H1 (cell line): Measurements from ENCODE around the gene OR12D3. TPM values are rescaled to one million over a fixed set of nuclear protein-coding genes. Genes with fewer than 3 reads are reported as not detected.

Experiments
- CTCF ChIA-PET: fragments of 300-600 bp; sonication (Branson Sonifier 250); formaldehyde crosslinking; loops from one replicate; lab custom pipeline; 2021; ENCODE audit not compliant: partially characterized antibody; lab: Charles Lee
- POLR2A ChIA-PET: fragments of 300-600 bp; sonication (Branson Sonifier 250); formaldehyde crosslinking; loops from one replicate; lab custom pipeline; 2021; ENCODE audit warnings: inconsistent platforms; ENCODE audit not compliant: partially characterized antibody; lab: Charles Lee
- DNase-seq, 2 experiments: peaks; one replicate each; pipeline versions ENCODE4 v3.0.0 to v3.0.0-alpha.2; 2010 to 2022; ENCODE audit warnings: low spot score in 2 of 2, low read depth in 1 of 2, mixed read lengths in 1 of 2
- FAIRE-seq: peaks from 2 replicates; lab custom pipeline; 2011; peaks lifted over from hg19 to GRCh38; lab: Jason Lieb, UNC
- H2AFZ ChIP-seq: 2 replicates; pipeline ENCODE4 v1.8.1; 2012; ENCODE audit warnings: low read length, inconsistent platforms
- H2AK5ac ChIP-seq: 2 replicates; pipeline ENCODE4 v1.6.1; 2013; ENCODE audit warnings: low read depth, low read length
- H2BK120ac ChIP-seq: replicated peaks from 2 replicates; pipeline ENCODE3; 2013; ENCODE audit warnings: low read depth, low read length, inconsistent platforms
- H2BK12ac ChIP-seq: 2 replicates; pipeline ENCODE4 v1.6.1; 2013; ENCODE audit warnings: low read depth, low read length
- H2BK15ac ChIP-seq: 2 replicates; pipeline ENCODE4 v1.6.1; 2013; ENCODE audit warnings: low read length
- H2BK20ac ChIP-seq: 2 replicates; pipeline ENCODE4 v1.6.1; 2013; ENCODE audit warnings: low read length
- H2BK5ac ChIP-seq: 2 replicates; pipeline ENCODE4 v1.6.1; 2013; ENCODE audit warnings: low read depth, low read length
- H3K14ac ChIP-seq: 2 replicates; pipeline ENCODE4 v1.6.1; 2013; ENCODE audit warnings: inconsistent platforms; ENCODE audit not compliant: insufficient read length
- H3K18ac ChIP-seq: 2 replicates; pipeline ENCODE4 v1.6.1; 2013; ENCODE audit warnings: low read length; ENCODE audit errors: extremely low read depth
- H3K23ac ChIP-seq: 2 replicates; pipeline ENCODE4 v1.6.1; 2013; ENCODE audit warnings: inconsistent platforms; ENCODE audit not compliant: insufficient read length
- H3K23me2 ChIP-seq: 2 replicates; pipeline ENCODE4 v1.6.1; 2013; ENCODE audit warnings: low read depth, low read length
- H3K27ac ChIP-seq: 2 replicates; pipeline ENCODE4 v1.6.1; 2011; ENCODE audit warnings: low read depth, low read length, inconsistent platforms
- H3K27me3 ChIP-seq, 4 experiments: replicated peaks in 1 of 4; 1 replicate in 1 of 4; 2 replicates in 3 of 4; pipeline versions ENCODE4 v1.6.1 to v1.8.1; 2011 to 2013; ENCODE audit warnings: low read length in 3 of 4, mild to moderate bottlenecking in 3 of 4, inconsistent platforms in 2 of 4, mixed read lengths in 2 of 4, moderate library complexity in 1 of 4; ENCODE audit not compliant: control insufficient read depth in 3 of 4, insufficient read depth in 3 of 4; ENCODE audit errors: extremely low read depth in 1 of 4
- H3K36me3 ChIP-seq, 4 experiments: 2 replicates each; pipeline versions ENCODE4 v1.6.1 to v1.8.1; 2011 to 2013; ENCODE audit warnings: mild to moderate bottlenecking in 4 of 4, low read length in 3 of 4, moderate library complexity in 2 of 4, control low read depth in 1 of 4, inconsistent platforms in 1 of 4; ENCODE audit not compliant: insufficient read depth in 4 of 4, control insufficient read depth in 2 of 4
- H3K4ac ChIP-seq: replicated peaks from 2 replicates; pipeline ENCODE3; 2013; ENCODE audit warnings: low read length, low read depth, mixed read lengths, inconsistent platforms; ENCODE audit not compliant: insufficient read length
- H3K4me1 ChIP-seq, 4 experiments: replicated peaks in 1 of 4; 1 replicate in 1 of 4; 2 replicates in 3 of 4; pipeline versions ENCODE4 v1.6.1 to v1.8.1; 2011 to 2013; ENCODE audit warnings: low read length in 3 of 4, inconsistent platforms in 2 of 4, mixed read lengths in 1 of 4; ENCODE audit not compliant: insufficient read depth in 4 of 4, control insufficient read depth in 3 of 4
- H3K4me2 ChIP-seq, 2 experiments: 2 replicates each; pipeline versions ENCODE4 v1.6.1 to v1.8.1; 2011 to 2013; ENCODE audit warnings: low read depth in 2 of 2, low read length in 2 of 2, control low read depth in 1 of 2, inconsistent platforms in 1 of 2, mild to moderate bottlenecking in 1 of 2; ENCODE audit not compliant: insufficient read depth in 1 of 2
- H3K4me3 ChIP-seq, 4 experiments: fragments of 200-600, 300-600 bp in 1 of 4; sonication (generic), shearing (Covaris generic), sonication (Bioruptor Twin) in 1 of 4; 2 replicates each; pipeline versions ENCODE4 v1.5.1 to v1.8.1; 2011 to 2016; ENCODE audit warnings: low read length in 4 of 4, low read depth in 3 of 4, control low read depth in 2 of 4, inconsistent platforms in 2 of 4, mild to moderate bottlenecking in 2 of 4, mixed read lengths in 1 of 4, moderate library complexity in 1 of 4; ENCODE audit not compliant: insufficient read depth in 2 of 4; ENCODE audit errors: extremely low read depth in 1 of 4
- H3K56ac ChIP-seq: replicated peaks from 2 replicates; pipeline ENCODE3; 2013; ENCODE audit warnings: low read depth, mild to moderate bottlenecking, mixed read lengths, low read length, inconsistent platforms; ENCODE audit not compliant: insufficient read length
- H3K79me1 ChIP-seq: 2 replicates; pipeline ENCODE4 v1.6.1; 2013; ENCODE audit warnings: low read depth, low read length, control low read depth
- H3K79me2 ChIP-seq, 2 experiments: 2 replicates each; pipeline versions ENCODE4 v1.6.1 to v1.8.1; 2012 to 2013; ENCODE audit warnings: low read length in 2 of 2, mild to moderate bottlenecking in 2 of 2, inconsistent platforms in 1 of 2; ENCODE audit not compliant: insufficient read depth in 2 of 2, control insufficient read depth in 1 of 2
- H3K9ac ChIP-seq, 4 experiments: replicated peaks in 1 of 4; 1 replicate in 1 of 4; 2 replicates in 3 of 4; pipeline versions ENCODE4 v1.6.1 to v1.8.1; 2011 to 2013; ENCODE audit warnings: low read depth in 3 of 4, low read length in 3 of 4, control low read depth in 2 of 4, mild to moderate bottlenecking in 2 of 4, moderate library complexity in 2 of 4, inconsistent platforms in 1 of 4; ENCODE audit errors: extremely low read depth in 1 of 4
- H3K9me3 ChIP-seq, 2 experiments: 2 replicates each; pipeline versions ENCODE4 v1.6.1 to v1.8.1; 2012 to 2013; ENCODE audit warnings: mild to moderate bottlenecking in 2 of 2, moderate library complexity in 2 of 2, control low read depth in 1 of 2, inconsistent platforms in 1 of 2, low read depth in 1 of 2, low read length in 1 of 2, mixed read lengths in 1 of 2; ENCODE audit not compliant: insufficient read depth in 2 of 2
- H4K20me1 ChIP-seq, 2 experiments: replicated peaks in 1 of 2; 2 replicates each; pipeline versions ENCODE3 to v1.8.1; 2011 to 2013; ENCODE audit warnings: inconsistent platforms in 2 of 2, low read length in 2 of 2, mild to moderate bottlenecking in 1 of 2; ENCODE audit not compliant: insufficient read depth in 2 of 2, control insufficient read depth in 1 of 2
- H4K5ac ChIP-seq: 2 replicates; pipeline ENCODE4 v1.6.1; 2013; ENCODE audit warnings: low read length, low read depth, mixed read lengths, inconsistent platforms; ENCODE audit not compliant: insufficient read length
- H4K8ac ChIP-seq: 2 replicates; pipeline ENCODE4 v1.8.0; 2013; ENCODE audit warnings: mild to moderate bottlenecking, moderate library complexity, low read length, inconsistent platforms; ENCODE audit not compliant: insufficient read depth; ENCODE audit errors: extremely low read depth
- H4K91ac ChIP-seq: replicated peaks from 2 replicates; pipeline ENCODE3; 2013; ENCODE audit warnings: low read length, mixed read lengths, inconsistent platforms; ENCODE audit not compliant: insufficient read length
- BRCA1 ChIP-seq: IDR thresholded peaks from 2 replicates; pipeline ENCODE4 v1.6.1; 2012; ENCODE audit warnings: low read depth, low read length, improper control_type of control experiment
- CHD2 ChIP-seq: IDR thresholded peaks from 2 replicates; pipeline ENCODE4 v1.6.1; 2012; ENCODE audit warnings: low read length, improper control_type of control experiment
- EP300 ChIP-seq, 2 experiments: IDR thresholded peaks; 1 replicate in 1 of 2; 2 replicates in 1 of 2; pipeline ENCODE4 v1.6.1; 2011 to 2012; ENCODE audit warnings: low read depth in 2 of 2, low read length in 2 of 2, mild to moderate bottlenecking in 2 of 2, borderline replicate concordance in 1 of 2, inconsistent platforms in 1 of 2, moderate library complexity in 1 of 2
- GABPA ChIP-seq: IDR thresholded peaks from 2 replicates; pipeline ENCODE4 v1.6.1; 2011; ENCODE audit warnings: mild to moderate bottlenecking, low read length, moderate library complexity, borderline replicate concordance; ENCODE audit not compliant: insufficient read depth
- GTF2F1 ChIP-seq: IDR thresholded peaks from 2 replicates; pipeline ENCODE4 v1.6.1; 2012; ENCODE audit warnings: low read depth, low read length, improper control_type of control experiment, borderline replicate concordance
- JUN ChIP-seq: IDR thresholded peaks from 2 replicates; pipeline ENCODE4 v1.6.1; 2011; ENCODE audit warnings: low read depth, mild to moderate bottlenecking, improper control_type of control experiment, low read length
- JUND ChIP-seq: IDR thresholded peaks from 2 replicates; pipeline ENCODE4 v1.6.1; 2011; ENCODE audit warnings: mild to moderate bottlenecking, improper control_type of control experiment, low read length
- MAFK ChIP-seq: IDR thresholded peaks from 2 replicates; pipeline ENCODE4 v1.6.1; 2012; ENCODE audit warnings: low read depth, mild to moderate bottlenecking, improper control_type of control experiment, low read length
- NRF1 ChIP-seq: IDR thresholded peaks from 2 replicates; pipeline ENCODE4 v1.6.1; 2011; ENCODE audit warnings: mild to moderate bottlenecking, low read depth, low read length, improper control_type of control experiment
- POU5F1 ChIP-seq: IDR thresholded peaks from 2 replicates; pipeline ENCODE4 v1.6.1; 2011; ENCODE audit warnings: low read depth, mild to moderate bottlenecking, low read length, moderate library complexity
- SAP30 ChIP-seq: fragments of 300-600 bp; sonication (generic); IDR thresholded peaks from 2 replicates; pipeline ENCODE4 v1.7.1; 2012; ENCODE audit warnings: low read length, moderate library complexity, mild to moderate bottlenecking, inconsistent platforms; ENCODE audit not compliant: insufficient read depth, insufficient replicate concordance
- SIX5 ChIP-seq: IDR thresholded peaks from 2 replicates; pipeline ENCODE4 v1.6.1; 2011; ENCODE audit warnings: mild to moderate bottlenecking, low read depth, low read length
- TBP ChIP-seq: IDR thresholded peaks from 2 replicates; pipeline ENCODE4 v1.6.1; 2011; ENCODE audit warnings: low read depth, low read length, improper control_type of control experiment
- polyA plus RNA-seq, 7 experiments: library from polyadenylated mRNA; depleted of rRNA in 3 of 7; stranded (reverse) in 5 of 7; unstranded in 2 of 7; fragments of >200 nt in 5 of 7; fragments of 200-250 nt in 2 of 7; gene quantifications; 1 replicate in 5 of 7; 2 replicates in 1 of 7; 4 replicates in 1 of 7; pipeline versions ENCODE4 v1.2.1 to v1.2.3, GENCODE V29; 2011 to 2013; ENCODE audit warnings: missing spikeins in 2 of 7, mixed read lengths in 2 of 7
- total RNA-seq: library from RNA; stranded (reverse); fragmentation: NEBNext Ultra II Directional; extraction: Animal tissue kit (Norgen Biotek cat#: 25700); gene quantifications from 2 replicates; pipeline ENCODE4 v1.2.1, GENCODE V29; 2021
- TF ChIP-seq, protein P1 (sequence below): IDR thresholded peaks from 2 replicates; pipeline ENCODE4 v1.6.1; 2012; ENCODE audit warnings: inconsistent platforms

Gene OR12D3
- total and polyA plus RNA-seq, 2 of the 8 experiments (the other 6 are each of a cell fraction or from before 2014, with no cell fraction given): not detected

DNA sequence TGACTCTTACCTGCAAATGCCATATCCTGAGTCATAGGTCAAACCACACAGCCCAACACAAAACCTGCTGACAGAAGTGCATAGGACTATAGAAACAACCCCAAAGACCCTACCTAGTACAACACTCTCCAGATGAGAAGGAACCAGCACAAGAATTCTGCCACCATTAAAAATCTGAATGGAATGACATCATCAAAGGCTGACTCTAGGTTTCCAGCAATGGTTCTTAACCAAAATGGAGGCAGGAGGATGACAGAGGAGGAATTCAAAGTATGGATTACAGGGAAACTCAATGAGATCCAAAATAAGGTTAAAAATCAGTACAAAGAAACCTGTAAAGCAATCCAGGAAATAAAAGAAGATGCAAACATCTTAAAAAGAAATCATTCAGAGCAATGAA, 42.4 kb downstream of the OR12D3 start:
- H2BK15ac ChIP-seq: no peak overlapping the region
- no peak overlapping the region for H3K18ac ChIP-seq
- H2BK20ac ChIP-seq: no peak overlapping the region
- no peak overlapping the region for H3K56ac ChIP-seq
- no peaks in the 10 kb centered on the region for H3K4me1 ChIP-seq
- H3K27ac ChIP-seq: no peak overlapping the region
- H4K5ac ChIP-seq: no peak overlapping the region
- FAIRE-seq (no peak), DNase-seq (no peak)
- H3K27me3 ChIP-seq: no peaks in the 10 kb centered on the region
- H4K20me1 ChIP-seq: no peaks in the 10 kb centered on the region
- no peak overlapping the region for H3K4ac ChIP-seq
- H4K8ac ChIP-seq: no peak overlapping the region
- H2BK12ac ChIP-seq: no peak overlapping the region
- TF ChIP-seq GTF2F1 (no peak), BRCA1 (no peak), CHD2 (no peak), GABPA (no peak), POU5F1 (no peak), JUND (no peak), SIX5 (no peak), EP300 (IDR thresholded peaks at IDR 0.05; ENCODE audit: borderline replicate concordance in 1 of 2, low read depth in 2 of 2, low read length in 2 of 2) (no peak), MAFK (no peak), TBP (no peak), NRF1 (no peak), SAP30 (no peak), JUN (no peak)
- TF ChIP-seq, protein P1, sequence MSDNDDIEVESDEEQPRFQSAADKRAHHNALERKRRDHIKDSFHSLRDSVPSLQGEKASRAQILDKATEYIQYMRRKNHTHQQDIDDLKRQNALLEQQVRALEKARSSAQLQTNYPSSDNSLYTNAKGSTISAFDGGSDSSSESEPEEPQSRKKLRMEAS: no peak
- H3K14ac ChIP-seq: no peak overlapping the region
- H3K9me3 ChIP-seq: no peaks in the 10 kb centered on the region
- H3K23ac ChIP-seq: no peak overlapping the region
- H3K4me2 ChIP-seq: no peak overlapping the region
- ChIA-PET CTCF (no interaction called here), POLR2A (no interaction called here)
- H2BK5ac ChIP-seq: no peak overlapping the region
- no peak overlapping the region for H4K91ac ChIP-seq
- no peaks in the 10 kb centered on the region for H3K36me3 ChIP-seq
- no peaks in the 10 kb centered on the region for H3K23me2 ChIP-seq
- no peaks in the 10 kb centered on the region for H3K79me1 ChIP-seq
- no peak overlapping the region for H3K4me3 ChIP-seq
- H2AFZ ChIP-seq: no peak overlapping the region
- H2BK120ac ChIP-seq: no peak overlapping the region
- H2AK5ac ChIP-seq: no peak overlapping the region
- no peaks in the 10 kb centered on the region for H3K79me2 ChIP-seq
- H3K9ac ChIP-seq: no peak overlapping the region
